Astrocyte (in vitro differentiated cells and primary cell): Measurements from ENCODE around the gene R3HCC1L. TPM values are rescaled to one million over a fixed set of nuclear protein-coding genes. Genes with fewer than 3 reads are reported as not detected.

Source experiments
- DNase-seq: peaks from one replicate; pipeline ENCODE4 v3.0.0-alpha.2; 2010; ENCODE audit warnings: low read depth
- FAIRE-seq: peaks from 2 replicates; lab custom pipeline; 2011; peaks lifted over from hg19 to GRCh38; lab: Jason Lieb, UNC
- H2AFZ ChIP-seq: 2 replicates; pipeline ENCODE4 v1.6.0; 2012; ENCODE audit warnings: low read depth, low read length, inconsistent platforms
- H3K27ac ChIP-seq: 2 replicates; pipeline ENCODE4 v1.5.1; 2011; ENCODE audit warnings: low read depth, low read length, inconsistent platforms
- H3K27me3 ChIP-seq: 2 replicates; pipeline ENCODE4 v1.6.0; 2011; ENCODE audit warnings: low read length, inconsistent platforms; ENCODE audit not compliant: insufficient read depth
- H3K36me3 ChIP-seq: 2 replicates; pipeline ENCODE4 v1.5.1; 2011; ENCODE audit warnings: low read length, inconsistent platforms; ENCODE audit not compliant: insufficient read depth
- H3K4me1 ChIP-seq: 2 replicates; pipeline ENCODE4 v1.5.1; 2011; ENCODE audit warnings: low read length, inconsistent platforms; ENCODE audit not compliant: insufficient read depth
- H3K4me2 ChIP-seq: 2 replicates; pipeline ENCODE4 v1.6.0; 2012; ENCODE audit warnings: low read length, inconsistent platforms
- H3K4me3 ChIP-seq: 2 replicates; pipeline ENCODE4 v1.5.1; 2011; ENCODE audit warnings: low read depth, mild to moderate bottlenecking, low read length, inconsistent platforms; ENCODE audit not compliant: insufficient read depth
- H3K79me2 ChIP-seq: 2 replicates; pipeline ENCODE4 v1.6.0; 2012; ENCODE audit warnings: mild to moderate bottlenecking, low read length, inconsistent platforms; ENCODE audit not compliant: insufficient read depth
- H3K9ac ChIP-seq: 2 replicates; pipeline ENCODE4 v1.6.0; 2012; ENCODE audit warnings: mild to moderate bottlenecking, low read length, inconsistent platforms
- H3K9me3 ChIP-seq: 2 replicates; pipeline ENCODE4 v1.5.1; 2012; ENCODE audit warnings: low read depth, mild to moderate bottlenecking, low read length, inconsistent platforms; ENCODE audit not compliant: insufficient read depth
- H4K20me1 ChIP-seq: 2 replicates; pipeline ENCODE4 v1.6.0; 2012; ENCODE audit warnings: low read length, inconsistent platforms; ENCODE audit not compliant: insufficient read depth
- H3K27ac Mint-ChIP-seq: one replicate; pipeline ENCODE4 v1.8.0; 2021; ENCODE audit warnings: mild to moderate bottlenecking, mixed read lengths; ENCODE audit not compliant: unreplicated experiment
- H3K27me3 Mint-ChIP-seq: one replicate; pipeline ENCODE4 v1.8.0; 2021; ENCODE audit warnings: low read depth, mixed read lengths; ENCODE audit not compliant: unreplicated experiment
- H3K36me3 Mint-ChIP-seq: one replicate; pipeline ENCODE4 v1.8.0; 2021; ENCODE audit warnings: low read depth, mixed read lengths; ENCODE audit not compliant: unreplicated experiment
- H3K4me1 Mint-ChIP-seq: one replicate; pipeline ENCODE4 v1.8.0; 2021; ENCODE audit warnings: low read depth, mixed read lengths; ENCODE audit not compliant: unreplicated experiment
- H3K4me3 Mint-ChIP-seq: one replicate; pipeline ENCODE4 v1.8.0; 2021; ENCODE audit warnings: mild to moderate bottlenecking, moderate library complexity, mixed read lengths; ENCODE audit not compliant: unreplicated experiment
- H3K9me3 Mint-ChIP-seq: one replicate; pipeline ENCODE4 v1.8.0; 2021; ENCODE audit warnings: mild to moderate bottlenecking, mixed read lengths; ENCODE audit not compliant: unreplicated experiment
- CTCF ChIP-seq: IDR thresholded peaks from 2 replicates; pipeline ENCODE4 v1.5.1; 2011; ENCODE audit warnings: low read depth, mild to moderate bottlenecking, inconsistent platforms, low read length, moderate library complexity; ENCODE audit not compliant: insufficient read depth
- EZH2 ChIP-seq: IDR thresholded peaks from 2 replicates; pipeline ENCODE4 v1.6.1; 2012; ENCODE audit warnings: mild to moderate bottlenecking, low read length, inconsistent platforms; ENCODE audit not compliant: insufficient read depth
- total RNA-seq: library from RNA; stranded (reverse); gene quantifications from 2 replicates; pipeline ENCODE4 v1.2.1, GENCODE V29; 2021

R3HCC1L gene
- total RNA-seq, 1 donor from 2014 or later = 19.9 TPM

GRCh38 chr10:98259606-98260315 is 125.3 kb downstream of the R3HCC1L start:
- no peak for FAIRE-seq
- no peak overlapping the region for H2AFZ ChIP-seq
- TF ChIP-seq CTCF (no peak), EZH2 (no peak)
- H3K4me1 ChIP-seq = peaks cover 3% of the 10 kb centered on the region
- H3K9me3 ChIP-seq = no peaks in the 10 kb centered on the region
- H3K4me2 ChIP-seq = no peak overlapping the region
- Mint-ChIP-seq H3K27me3 (no peaks in the 10 kb centered on the region), H3K4me1 (peaks cover 12% of the 10 kb centered on the region), H3K4me3 (no peak overlapping the region), H3K27ac (peak overlapping the region; percentile 50), H3K36me3 (peaks cover 18% of the 10 kb centered on the region), H3K9me3 (no peaks in the 10 kb centered on the region)
- no peaks in the 10 kb centered on the region for H4K20me1 ChIP-seq
- no peak overlapping the region for H3K4me3 ChIP-seq
- H3K27ac ChIP-seq = no peak overlapping the region
- no peaks in the 10 kb centered on the region for H3K79me2 ChIP-seq
- no peaks in the 10 kb centered on the region for H3K27me3 ChIP-seq
- no peak overlapping the region for H3K9ac ChIP-seq
- DNase-seq = no peak
- no peaks in the 10 kb centered on the region for H3K36me3 ChIP-seq

GRCh38 chr10:98260350-98260749 is 125.9 kb downstream of the R3HCC1L start:
- Mint-ChIP-seq H3K36me3 (peaks cover 18% of the 10 kb centered on the region), H3K27me3 (no peaks in the 10 kb centered on the region), H3K27ac (peak overlapping the region; percentile 50), H3K4me3 (no peak overlapping the region), H3K4me1 (peaks cover 14% of the 10 kb centered on the region), H3K9me3 (no peaks in the 10 kb centered on the region)
- Histone ChIP-seq H3K79me2 (no peaks in the 10 kb centered on the region), H2AFZ (no peak overlapping the region), H4K20me1 (no peaks in the 10 kb centered on the region), H3K4me2 (no peak overlapping the region), H3K36me3 (no peaks in the 10 kb centered on the region), H3K4me1 (peaks cover 3% of the 10 kb centered on the region), H3K27ac (no peak overlapping the region), H3K9me3 (no peaks in the 10 kb centered on the region), H3K9ac (no peak overlapping the region), H3K4me3 (no peak overlapping the region), H3K27me3 (no peaks in the 10 kb centered on the region)
- no peak for TF ChIP-seq EZH2
- no peak for TF ChIP-seq CTCF
- DNase-seq = no peak
- no peak for FAIRE-seq

- Histone ChIP-seq H3K27ac (no peak overlapping the region), H3K4me3 (no peak overlapping the region), H3K27me3 (no peaks in the 10 kb centered on the region), H3K79me2 (no peaks in the 10 kb centered on the region), H3K36me3 (no peaks in the 10 kb centered on the region), H3K4me2 (no peak overlapping the region), H4K20me1 (no peaks in the 10 kb centered on the region), H3K4me1 (peaks cover 7% of the 10 kb centered on the region), H3K9me3 (no peaks in the 10 kb centered on the region), H3K9ac (no peak overlapping the region), H2AFZ (no peak overlapping the region)
- TF ChIP-seq EZH2 (no peak), CTCF (no peak)
- H3K27me3 Mint-ChIP-seq = no peaks in the 10 kb centered on the region
- FAIRE-seq (no peak), DNase-seq (no peak)
- no peak overlapping the region for H3K4me3 Mint-ChIP-seq
- H3K27ac Mint-ChIP-seq = no peak overlapping the region
- peaks cover 18% of the 10 kb centered on the region for H3K36me3 Mint-ChIP-seq
- H3K9me3 Mint-ChIP-seq = no peaks in the 10 kb centered on the region
- H3K4me1 Mint-ChIP-seq = peaks cover 18% of the 10 kb centered on the region
These were observed 126.3 kb downstream of the R3HCC1L start for GRCh38 chr10:98260752-98261151.
